CD14-positive monocyte (primary cell): ENCODE measurements around the gene GRM2. TPM values are rescaled to one million over a fixed set of nuclear protein-coding genes. Genes with fewer than 3 reads are reported as not detected.
A peak's percentile ranks its signal among the peaks of the same experiment; 100 is the strongest.

Experiments used
- DNase-seq, 3 donors: peaks; one replicate each; pipeline ENCODE4 v3.0.0-alpha.2; 2011 to 2022
- H2AFZ ChIP-seq: 2 replicates; pipeline ENCODE4 v1.6.0; 2012; ENCODE audit warnings: mild to moderate bottlenecking, low read depth, low read length, inconsistent platforms; ENCODE audit not compliant: insufficient read depth, poor library complexity, severe bottlenecking
- H3K27ac ChIP-seq, 2 donors: 1 replicate in 1 of 2; 2 replicates in 1 of 2; pipeline ENCODE4 v1.5.1; 2012 to 2013; ENCODE audit warnings: low read length in 2 of 2, control low read depth in 1 of 2, inconsistent platforms in 1 of 2, low read depth in 1 of 2, mild to moderate bottlenecking in 1 of 2
- H3K27me3 ChIP-seq, 2 donors: one replicate each; pipeline versions ENCODE4 v1.6.0 to v1.6.1; 2011 to 2013; ENCODE audit warnings: low read length in 2 of 2; ENCODE audit not compliant: control insufficient read depth in 2 of 2, insufficient read depth in 2 of 2
- H3K36me3 ChIP-seq, 2 donors: replicated peaks in 1 of 2; 1 replicate in 1 of 2; 2 replicates in 1 of 2; pipeline versions ENCODE4 v1.5.1 to v1.6.1; 2012 to 2013; ENCODE audit warnings: low read length in 2 of 2, control low read depth in 1 of 2, inconsistent platforms in 1 of 2, mild to moderate bottlenecking in 1 of 2; ENCODE audit not compliant: insufficient read depth in 2 of 2, control insufficient read depth in 1 of 2
- H3K4me1 ChIP-seq, 2 donors: 1 replicate in 1 of 2; 2 replicates in 1 of 2; pipeline versions ENCODE4 v1.5.1 to v1.6.1; 2012 to 2013; ENCODE audit warnings: low read length in 2 of 2, control low read depth in 1 of 2, inconsistent platforms in 1 of 2, mild to moderate bottlenecking in 1 of 2, moderate library complexity in 1 of 2; ENCODE audit not compliant: insufficient read depth in 2 of 2, control insufficient read depth in 1 of 2
- H3K4me2 ChIP-seq: replicated peaks from 2 replicates; pipeline ENCODE3; 2012; ENCODE audit warnings: low read length, moderate library complexity, mild to moderate bottlenecking; ENCODE audit not compliant: poor library complexity, severe bottlenecking; ENCODE audit errors: extremely low read depth
- H3K4me3 ChIP-seq, 3 experiments: fragments of 200-600 bp in 1 of 3; sonication (generic) in 1 of 3; replicated peaks in 1 of 3; 1 replicate in 2 of 3; 2 replicates in 1 of 3; pipeline ENCODE4 v1.5.1; 2011 to 2013; ENCODE audit warnings: low read length in 3 of 3, mild to moderate bottlenecking in 3 of 3, control low read depth in 2 of 3, low read depth in 2 of 3, inconsistent platforms in 1 of 3, moderate library complexity in 1 of 3
- H3K79me2 ChIP-seq: 2 replicates; pipeline ENCODE4 v1.6.0; 2012; ENCODE audit warnings: mild to moderate bottlenecking, control low read depth, inconsistent platforms, low read length, moderate library complexity; ENCODE audit not compliant: insufficient read depth
- H3K9ac ChIP-seq: 2 replicates; pipeline ENCODE4 v1.6.0; 2017; ENCODE audit warnings: low read length, mild to moderate bottlenecking; ENCODE audit not compliant: insufficient read depth, poor library complexity, severe bottlenecking
- H3K9me3 ChIP-seq, 2 donors: replicated peaks in 1 of 2; 1 replicate in 1 of 2; 2 replicates in 1 of 2; pipeline versions ENCODE4 v1.5.1 to v1.6.1; 2012 to 2013; ENCODE audit warnings: low read length in 2 of 2, control low read depth in 1 of 2; ENCODE audit not compliant: control insufficient read depth in 1 of 2, insufficient read depth in 1 of 2
- H4K20me1 ChIP-seq: 2 replicates; pipeline ENCODE4 v1.6.0; 2012; ENCODE audit warnings: mild to moderate bottlenecking, low read length, control low read depth, moderate library complexity; ENCODE audit not compliant: insufficient read depth
- H3K27ac Mint-ChIP-seq, 7 donors: one replicate each; pipeline ENCODE4 v1.8.0; 2020; ENCODE audit warnings: mild to moderate bottlenecking in 7 of 7, mixed read lengths in 7 of 7, moderate library complexity in 6 of 7, inconsistent platforms in 2 of 7
- H3K27me3 Mint-ChIP-seq, 3 donors: one replicate each; pipeline ENCODE4 v1.8.0; 2021 to 2022; ENCODE audit warnings: low read depth in 3 of 3, mild to moderate bottlenecking in 3 of 3, mixed read lengths in 3 of 3, moderate library complexity in 3 of 3, inconsistent platforms in 1 of 3
- H3K36me3 Mint-ChIP-seq, 2 donors: one replicate each; pipeline ENCODE4 v1.8.0; 2020; ENCODE audit warnings: mixed read lengths in 2 of 2, inconsistent platforms in 1 of 2, mild to moderate bottlenecking in 1 of 2
- H3K4me1 Mint-ChIP-seq: one replicate; pipeline ENCODE4 v1.8.0; 2020; ENCODE audit warnings: mild to moderate bottlenecking, mixed read lengths
- H3K4me3 Mint-ChIP-seq, 2 donors: one replicate each; pipeline ENCODE4 v1.8.0; 2020; ENCODE audit warnings: mild to moderate bottlenecking in 2 of 2, mixed read lengths in 2 of 2, moderate library complexity in 1 of 2
- H3K9me3 Mint-ChIP-seq, 7 donors: one replicate each; pipeline ENCODE4 v1.8.0; 2020 to 2022; ENCODE audit warnings: mixed read lengths in 7 of 7, mild to moderate bottlenecking in 6 of 7, moderate library complexity in 6 of 7, inconsistent platforms in 2 of 7
- CTCF ChIP-seq: fragments of 200-600 bp; IDR thresholded peaks from one replicate; pipeline ENCODE4 v1.8.0; 2022; ENCODE audit warnings: antibody characterized with exemption, mild to moderate bottlenecking
- WGBS: methylation state at CpG from one replicate; pipeline ENCODE4 v1.1.5; 2013; ENCODE audit warnings: missing lambda C conversion rate; ENCODE audit not compliant: insufficient coverage; 5-methylcytosine and 5-hydroxymethylcytosine counted together
- intact Hi-C, 2 donors: fragments of 100-400 bp; cut with micrococcal nuclease; formaldehyde crosslinking; loops; one replicate each; pipeline versions ENCODE4 v1.15.0 to v1.15.1; 2023
- polyA plus RNA-seq, 3 donors: library from polyadenylated mRNA; depleted of rRNA in 1 of 3; unstranded in 2 of 3; stranded (reverse) in 1 of 3; fragments of 300-500 nt in 2 of 3; fragments of >200 nt in 1 of 3; fragmentation: Illumina TruSeq in 2 of 3; gene quantifications; 1 replicate in 2 of 3; 2 replicates in 1 of 3; pipeline ENCODE4 v1.2.3, GENCODE V29; 2012 to 2021

Gene GRM2
- polyA plus RNA-seq, 3 donors = 0.72 TPM; not detected in 2

- Mint-ChIP-seq H3K4me1 (peaks cover 73% of the 10 kb centered on the region), H3K27me3 (peaks cover 0 to 2% (median 0%) of the 10 kb centered on the region in 3 donors), H3K27ac (peak overlapping the region in 2 of 7 donors; percentile 26 to 62), H3K36me3 (peaks cover 52 to 71% of the 10 kb centered on the region in 2 donors), H3K9me3 (no peaks in the 10 kb centered on the region), H3K4me3 (no peak overlapping the region)
- intact Hi-C loops = loop anchor here in 1 of 2 donors (5.0 kb wide), 3 partner anchors 38 to 298 kb away; partner anchors contain the start of gene DCAF1
- 91% methylated on average over 6 of the region's 6 CpGs for WGBS
- Histone ChIP-seq H3K27me3 (no peaks in the 10 kb centered on the region), H3K9ac (no peak overlapping the region), H3K4me1 (peaks cover 26 to 39% of the 10 kb centered on the region in 2 donors), H3K9me3 (no peaks in the 10 kb centered on the region), H4K20me1 (peaks cover 67% of the 10 kb centered on the region), H3K79me2 (peaks cover 63% of the 10 kb centered on the region), H2AFZ (no peak overlapping the region), H3K27ac (peak overlapping the region in 1 of 2 donors; percentile 55), H3K36me3 (peaks cover 46 to 66% of the 10 kb centered on the region in 2 donors), H3K4me2 (no peak overlapping the region), H3K4me3 (no peak overlapping the region)
- no peak for TF ChIP-seq CTCF
- no peak for DNase-seq
These were observed 26.7 kb upstream of the GRM2 start for GRCh38 chr3:51680196-51680595.

- Histone ChIP-seq H3K36me3 (peaks cover 46 to 66% of the 10 kb centered on the region in 2 donors), H3K9ac (peak overlapping the region; percentile 41), H3K4me1 (peaks cover 29 to 43% of the 10 kb centered on the region in 2 donors), H3K4me2 (peak overlapping the region; percentile 52), H2AFZ (no peak overlapping the region), H3K27ac (peak overlapping the region; percentile 15 to 55), H3K79me2 (peaks cover 58% of the 10 kb centered on the region), H3K9me3 (no peaks in the 10 kb centered on the region), H4K20me1 (peaks cover 67% of the 10 kb centered on the region), H3K4me3 (peak overlapping the region in 1 of 3 experiments; percentile 51), H3K27me3 (no peaks in the 10 kb centered on the region)
- Mint-ChIP-seq H3K36me3 (peaks cover 54 to 71% of the 10 kb centered on the region in 2 donors), H3K9me3 (no peaks in the 10 kb centered on the region), H3K4me1 (peaks cover 73% of the 10 kb centered on the region), H3K27ac (peak overlapping the region; percentile 6 to 90 (median 64)), H3K4me3 (peak overlapping the region in 1 of 2 donors; percentile 72), H3K27me3 (peaks cover 0 to 2% (median 0%) of the 10 kb centered on the region in 3 donors)
- DNase-seq = no peak
- WGBS = 100% methylated on average over 2 of the region's 2 CpGs
- no peak for TF ChIP-seq CTCF
- intact Hi-C loops = loop anchor here in 1 of 2 donors (5.0 kb wide), 3 partner anchors 38 to 298 kb away; partner anchors contain the start of gene DCAF1
These were observed 26.1 kb upstream of the GRM2 start for GRCh38 chr3:51680663-51681230.
